GM12872 (cell line): ENCODE results near the gene TMED5.

Source experiments
- CTCF ChIP-seq: IDR thresholded peaks from 3 replicates; pipeline ENCODE4 v1.5.1; 2011; ENCODE audit warnings: low read depth, mild to moderate bottlenecking, low read length, moderate library complexity; ENCODE audit not compliant: insufficient read depth

TMED5 gene

GRCh38 chr1:93143769-93144168 lies 36.4 kb downstream of the TMED5 start:
- no peak for TF ChIP-seq CTCF

GRCh38 chr1:93143136-93143535 lies 37.1 kb downstream of the TMED5 start:
- no peak for TF ChIP-seq CTCF

- TF ChIP-seq CTCF = no peak
These were observed 38.1 kb downstream of the TMED5 start for GRCh38 chr1:93142161-93142560.

GRCh38 chr1:93140106-93140505 lies 40.1 kb downstream of the TMED5 start:
- TF ChIP-seq CTCF = no peak

- no peak for TF ChIP-seq CTCF
These were observed 42.5 kb downstream of the TMED5 start for GRCh38 chr1:93137604-93138292.

GRCh38 chr1:93136445-93136844 lies 43.8 kb downstream of the TMED5 start:
- TF ChIP-seq CTCF = no peak

- no peak for TF ChIP-seq CTCF
These were observed 47.6 kb downstream of the TMED5 start for GRCh38 chr1:93132638-93133037.

GRCh38 chr1:93129507-93130099 lies 50.6 kb downstream of the TMED5 start:
- no peak for TF ChIP-seq CTCF
